Mammary epithelial cell (primary cell): ENCODE results near the gene ERBB4.

ENCODE experiments used
- EZH2 ChIP-seq: IDR thresholded peaks from 2 replicates; pipeline ENCODE4 v1.6.1; 2012; ENCODE audit warnings: low read length, inconsistent platforms, borderline replicate concordance
- TF ChIP-seq, protein P1 (sequence below), 2 donors: IDR thresholded peaks in 1 of 2; conservative IDR thresholded peaks in 1 of 2; 2 replicates each; pipeline ENCODE4 v1.5.1; 2011 to 2012; ENCODE audit warnings: inconsistent platforms in 2 of 2, low read length in 2 of 2, mild to moderate bottlenecking in 2 of 2, control low read depth in 1 of 2, low read depth in 1 of 2; ENCODE audit not compliant: insufficient read depth in 1 of 2; ENCODE audit errors: extremely low read depth in 1 of 2

DNA sequence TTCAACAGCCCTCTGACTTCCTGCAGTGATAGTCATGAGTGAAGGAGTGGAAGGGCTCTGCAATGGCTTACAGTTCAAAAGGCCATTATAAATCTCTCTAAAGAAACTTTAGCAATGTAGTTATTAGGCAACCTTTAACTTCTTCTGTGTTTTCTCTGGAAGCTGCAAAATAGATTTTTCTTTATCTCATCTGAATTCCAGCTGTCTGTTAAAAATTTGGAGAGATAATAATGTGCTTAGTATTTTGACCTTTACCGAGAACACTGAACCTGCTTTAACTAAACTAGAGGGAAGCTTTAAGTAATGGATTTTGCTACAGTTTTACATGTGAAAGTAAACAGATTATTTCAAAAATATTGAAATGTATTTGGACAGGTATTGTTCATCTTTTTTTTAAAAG, 847.9 kb downstream of the ERBB4 start:
- TF ChIP-seq, protein P1, sequence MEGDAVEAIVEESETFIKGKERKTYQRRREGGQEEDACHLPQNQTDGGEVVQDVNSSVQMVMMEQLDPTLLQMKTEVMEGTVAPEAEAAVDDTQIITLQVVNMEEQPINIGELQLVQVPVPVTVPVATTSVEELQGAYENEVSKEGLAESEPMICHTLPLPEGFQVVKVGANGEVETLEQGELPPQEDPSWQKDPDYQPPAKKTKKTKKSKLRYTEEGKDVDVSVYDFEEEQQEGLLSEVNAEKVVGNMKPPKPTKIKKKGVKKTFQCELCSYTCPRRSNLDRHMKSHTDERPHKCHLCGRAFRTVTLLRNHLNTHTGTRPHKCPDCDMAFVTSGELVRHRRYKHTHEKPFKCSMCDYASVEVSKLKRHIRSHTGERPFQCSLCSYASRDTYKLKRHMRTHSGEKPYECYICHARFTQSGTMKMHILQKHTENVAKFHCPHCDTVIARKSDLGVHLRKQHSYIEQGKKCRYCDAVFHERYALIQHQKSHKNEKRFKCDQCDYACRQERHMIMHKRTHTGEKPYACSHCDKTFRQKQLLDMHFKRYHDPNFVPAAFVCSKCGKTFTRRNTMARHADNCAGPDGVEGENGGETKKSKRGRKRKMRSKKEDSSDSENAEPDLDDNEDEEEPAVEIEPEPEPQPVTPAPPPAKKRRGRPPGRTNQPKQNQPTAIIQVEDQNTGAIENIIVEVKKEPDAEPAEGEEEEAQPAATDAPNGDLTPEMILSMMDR (conservative IDR thresholded peaks at IDR 0.05 in 1 of 2, IDR thresholded peaks at IDR 0.05 in 1 of 2; ENCODE audit: extremely low read depth in 1 of 2, insufficient read depth in 1 of 2, low read depth in 1 of 2, low read length in 2 of 2) = no peak
- no peak for TF ChIP-seq EZH2
